Upper lobe of left lung (tissue), 4 donors: Measurements from ENCODE around the gene ATP6V1G2.

Experiments used
- POLR2AphosphoS5 ChIP-seq, 2 donors: sonication (generic); formaldehyde crosslinking; IDR thresholded peaks; one replicate each; pipeline ENCODE4 v1.5.1; 2017; ENCODE audit warnings: antibody characterized with exemption in 2 of 2
- TF ChIP-seq, protein P1 (sequence below), 6 experiments: fragments of 450-650 bp in 4 of 6; fragments of 200-600 bp in 2 of 6; sonication (generic) in 2 of 6; IDR thresholded peaks; one replicate each; pipeline ENCODE4 v1.5.1; 2016 to 2019; ENCODE audit warnings: antibody characterized with exemption in 6 of 6

DNA sequence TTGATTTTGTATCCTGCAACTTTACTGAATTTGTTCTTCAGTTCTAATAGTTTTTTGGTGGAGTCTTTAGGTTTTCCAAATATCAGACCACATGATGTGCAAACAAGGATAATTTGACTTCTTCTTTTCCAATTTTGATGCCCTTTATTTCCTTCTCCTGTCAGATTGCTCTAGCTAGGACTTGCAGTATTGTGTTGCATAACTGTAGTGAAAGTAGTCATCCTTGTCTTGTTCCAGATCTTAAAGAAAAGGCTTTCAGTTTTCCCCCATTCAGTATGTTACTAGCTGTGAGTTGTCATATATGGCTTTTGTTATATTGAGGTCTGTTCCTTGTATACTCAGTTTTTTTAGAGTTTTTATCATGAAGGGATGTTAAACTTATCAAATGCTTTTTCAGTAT is 43.8 kb downstream of the ATP6V1G2 start:
- TF ChIP-seq, protein P1, sequence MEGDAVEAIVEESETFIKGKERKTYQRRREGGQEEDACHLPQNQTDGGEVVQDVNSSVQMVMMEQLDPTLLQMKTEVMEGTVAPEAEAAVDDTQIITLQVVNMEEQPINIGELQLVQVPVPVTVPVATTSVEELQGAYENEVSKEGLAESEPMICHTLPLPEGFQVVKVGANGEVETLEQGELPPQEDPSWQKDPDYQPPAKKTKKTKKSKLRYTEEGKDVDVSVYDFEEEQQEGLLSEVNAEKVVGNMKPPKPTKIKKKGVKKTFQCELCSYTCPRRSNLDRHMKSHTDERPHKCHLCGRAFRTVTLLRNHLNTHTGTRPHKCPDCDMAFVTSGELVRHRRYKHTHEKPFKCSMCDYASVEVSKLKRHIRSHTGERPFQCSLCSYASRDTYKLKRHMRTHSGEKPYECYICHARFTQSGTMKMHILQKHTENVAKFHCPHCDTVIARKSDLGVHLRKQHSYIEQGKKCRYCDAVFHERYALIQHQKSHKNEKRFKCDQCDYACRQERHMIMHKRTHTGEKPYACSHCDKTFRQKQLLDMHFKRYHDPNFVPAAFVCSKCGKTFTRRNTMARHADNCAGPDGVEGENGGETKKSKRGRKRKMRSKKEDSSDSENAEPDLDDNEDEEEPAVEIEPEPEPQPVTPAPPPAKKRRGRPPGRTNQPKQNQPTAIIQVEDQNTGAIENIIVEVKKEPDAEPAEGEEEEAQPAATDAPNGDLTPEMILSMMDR (IDR thresholded peaks at IDR 0.05), result no peak
- TF ChIP-seq POLR2AphosphoS5 (IDR thresholded peaks at IDR 0.05), result no peak
